Ishikawa (cell line): ENCODE results near the gene R3HDM2.

Experiments used
- CEBPB ChIP-seq: IDR thresholded peaks from 2 replicates; pipeline ENCODE4 v1.6.1; 2012
- CREB1 ChIP-seq: IDR thresholded peaks from 2 replicates; pipeline ENCODE4 v1.6.1; 2012; ENCODE audit warnings: low read depth
- EGR1 ChIP-seq: IDR thresholded peaks from 2 replicates; pipeline ENCODE4 v1.6.1; 2012
- EP300 ChIP-seq: IDR thresholded peaks from 2 replicates; pipeline ENCODE4 v1.6.1; 2012; ENCODE audit warnings: borderline replicate concordance
- FOXM1 ChIP-seq: IDR thresholded peaks from 2 replicates; pipeline ENCODE4 v1.6.1; 2012; ENCODE audit warnings: low read depth, borderline replicate concordance
- NFIC ChIP-seq: IDR thresholded peaks from 2 replicates; pipeline ENCODE4 v1.6.1; 2012
- RAD21 ChIP-seq: IDR thresholded peaks from 2 replicates; pipeline ENCODE4 v1.6.1; 2012; ENCODE audit warnings: low read depth
- TAF1 ChIP-seq: IDR thresholded peaks from 2 replicates; pipeline ENCODE4 v1.6.1; 2012; ENCODE audit warnings: low read depth, mild to moderate bottlenecking
- TCF12 ChIP-seq: IDR thresholded peaks from 2 replicates; pipeline ENCODE4 v1.6.1; 2012; ENCODE audit warnings: low read depth
- TEAD4 ChIP-seq: IDR thresholded peaks from 2 replicates; pipeline ENCODE4 v1.6.1; 2012
- YY1 ChIP-seq: IDR thresholded peaks from 2 replicates; pipeline ENCODE4 v1.6.1; 2012; ENCODE audit warnings: low read depth
- ZBTB7A ChIP-seq: IDR thresholded peaks from 2 replicates; pipeline ENCODE4 v1.6.1; 2012; ENCODE audit warnings: low read depth
- TF ChIP-seq, protein P1 (sequence below): IDR thresholded peaks from 2 replicates; pipeline ENCODE4 v1.6.1; 2012
- TF ChIP-seq, protein P2 (sequence below): IDR thresholded peaks from 2 replicates; pipeline ENCODE4 v1.6.1; 2012
- TF ChIP-seq, protein P3 (sequence below): IDR thresholded peaks from 2 replicates; pipeline ENCODE4 v1.6.1; 2012; ENCODE audit warnings: low read depth, mild to moderate bottlenecking

The R3HDM2 gene

DNA sequence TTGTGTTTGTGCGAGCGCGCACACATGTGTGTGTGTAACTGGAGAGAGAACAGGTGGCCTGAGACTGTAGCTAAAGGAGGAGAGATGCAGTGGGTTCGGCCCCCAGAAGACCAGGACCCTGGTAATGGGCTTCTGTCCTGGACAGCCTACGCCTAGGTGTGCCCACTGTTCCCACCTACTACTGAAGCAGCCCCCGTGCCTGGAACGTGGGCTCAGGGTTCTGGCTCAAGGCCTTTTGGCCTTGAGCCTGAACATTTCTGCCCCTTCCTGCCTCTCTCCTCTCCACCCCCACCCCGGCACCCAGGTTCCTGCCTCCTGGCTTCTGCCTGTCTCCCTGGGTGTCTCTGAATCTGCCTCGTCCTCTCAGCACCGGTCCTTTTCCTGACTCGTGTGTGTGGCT lies 215.8 kb downstream of the R3HDM2 start:
- TF ChIP-seq EGR1 (no peak), FOXM1 (no peak)

DNA sequence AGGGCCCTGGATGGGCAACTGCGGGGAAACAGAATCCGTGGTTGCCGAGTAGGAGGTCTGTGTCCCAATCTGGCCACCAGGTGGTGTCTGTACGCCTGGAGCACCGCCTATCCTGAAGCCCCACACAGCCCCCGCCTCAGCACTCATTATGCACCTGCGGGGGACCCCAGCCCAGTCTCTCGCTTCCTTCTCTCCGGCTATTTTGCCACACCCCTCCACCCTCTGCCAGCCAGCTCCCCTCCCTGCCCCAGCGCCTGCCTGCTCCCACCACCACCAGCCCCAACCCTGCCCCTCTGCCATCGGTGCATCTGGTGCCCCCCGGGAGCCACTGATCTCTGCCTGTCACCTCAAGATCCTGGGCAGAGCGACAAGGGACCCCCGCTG lies 216.5 kb downstream of the R3HDM2 start:
- TF ChIP-seq ZBTB7A (peak; percentile 81), RAD21 (peak; percentile 66)
- TF ChIP-seq, protein P1, sequence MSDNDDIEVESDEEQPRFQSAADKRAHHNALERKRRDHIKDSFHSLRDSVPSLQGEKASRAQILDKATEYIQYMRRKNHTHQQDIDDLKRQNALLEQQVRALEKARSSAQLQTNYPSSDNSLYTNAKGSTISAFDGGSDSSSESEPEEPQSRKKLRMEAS, result no peak

DNA sequence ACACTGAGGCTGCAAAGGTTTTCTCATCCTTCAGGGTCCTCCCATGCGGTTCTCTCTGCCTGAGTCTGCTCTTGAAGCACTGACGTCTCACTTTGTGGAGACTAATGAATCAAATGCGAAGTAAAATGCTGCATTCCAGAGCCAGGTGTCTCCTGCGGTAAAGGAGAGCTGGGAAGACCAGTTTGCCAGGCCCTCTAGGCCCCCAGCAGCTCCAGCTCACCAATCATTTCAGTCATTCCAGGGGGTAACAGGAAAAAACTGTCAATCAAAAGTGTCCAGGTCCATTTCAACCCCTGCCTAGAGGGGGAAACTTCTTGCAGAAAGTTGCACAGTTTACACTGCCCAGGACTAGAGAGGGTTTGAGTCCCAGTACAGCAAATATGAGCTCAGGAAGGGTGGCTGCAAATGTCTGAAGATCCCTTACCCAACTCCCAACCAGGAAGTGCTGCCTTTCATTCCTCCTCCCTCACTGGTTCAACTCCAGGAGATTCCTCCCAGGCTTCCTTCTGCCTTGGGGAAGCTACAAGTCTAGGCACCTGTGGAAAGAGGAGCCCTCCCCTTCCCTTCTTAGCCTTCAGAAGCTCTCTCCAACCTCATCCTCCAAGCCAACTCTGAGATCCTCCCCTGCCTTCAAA lies 217.0 kb downstream of the R3HDM2 start:
- 0 out of 2 replicates have a peak, but pooled peaks have one; percentile 2 for TF ChIP-seq NFIC
- no peak for TF ChIP-seq YY1

DNA sequence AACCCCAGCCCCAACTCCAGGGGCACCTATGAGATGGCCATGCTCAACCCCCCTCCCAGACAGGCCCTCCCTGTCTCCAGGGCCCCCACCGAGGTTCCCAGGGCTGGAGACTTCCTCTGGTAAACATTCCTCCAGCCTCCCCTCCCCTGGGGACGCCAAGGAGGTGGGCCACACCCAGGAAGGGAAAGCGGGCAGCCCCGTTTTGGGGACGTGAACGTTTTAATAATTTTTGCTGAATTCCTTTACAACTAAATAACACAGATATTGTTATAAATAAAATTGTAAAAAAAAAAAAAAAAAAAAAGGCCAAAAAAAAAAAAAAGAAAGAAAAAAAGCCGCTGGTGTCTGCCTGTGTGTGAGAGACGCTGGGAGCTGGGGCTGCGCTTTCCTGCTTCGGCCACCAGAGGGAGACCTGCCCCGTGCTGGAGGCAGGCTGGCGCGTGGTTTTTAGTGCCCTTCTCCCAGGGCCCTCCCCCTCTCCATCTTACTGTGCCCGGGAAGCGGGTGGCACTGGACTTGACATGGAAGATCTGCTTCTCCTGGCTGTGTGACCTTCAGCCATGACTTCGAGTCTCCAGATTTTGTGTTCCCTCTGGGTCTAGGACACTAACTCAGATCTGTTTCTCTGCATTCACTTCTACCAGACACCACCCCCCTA lies 217.7 kb downstream of the R3HDM2 start:
- TF ChIP-seq YY1 (peak; percentile 75), EP300 (no peak), TCF12 (no peak), RAD21 (peak; percentile 96), FOXM1 (no peak), TAF1 (no peak), CREB1 (no peak), CEBPB (no peak), EGR1 (no peak), ZBTB7A (peak; percentile 28; the same call in 1 of the 2 replicates), NFIC (no peak), TEAD4 (0 out of 2 replicates have a peak, but pooled peaks have one; percentile 11)
- TF ChIP-seq, protein P2, sequence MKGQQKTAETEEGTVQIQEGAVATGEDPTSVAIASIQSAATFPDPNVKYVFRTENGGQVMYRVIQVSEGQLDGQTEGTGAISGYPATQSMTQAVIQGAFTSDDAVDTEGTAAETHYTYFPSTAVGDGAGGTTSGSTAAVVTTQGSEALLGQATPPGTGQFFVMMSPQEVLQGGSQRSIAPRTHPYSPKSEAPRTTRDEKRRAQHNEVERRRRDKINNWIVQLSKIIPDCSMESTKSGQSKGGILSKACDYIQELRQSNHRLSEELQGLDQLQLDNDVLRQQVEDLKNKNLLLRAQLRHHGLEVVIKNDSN, result 0 out of 2 replicates have a peak, but pooled peaks have one; percentile 36
- TF ChIP-seq, protein P3, sequence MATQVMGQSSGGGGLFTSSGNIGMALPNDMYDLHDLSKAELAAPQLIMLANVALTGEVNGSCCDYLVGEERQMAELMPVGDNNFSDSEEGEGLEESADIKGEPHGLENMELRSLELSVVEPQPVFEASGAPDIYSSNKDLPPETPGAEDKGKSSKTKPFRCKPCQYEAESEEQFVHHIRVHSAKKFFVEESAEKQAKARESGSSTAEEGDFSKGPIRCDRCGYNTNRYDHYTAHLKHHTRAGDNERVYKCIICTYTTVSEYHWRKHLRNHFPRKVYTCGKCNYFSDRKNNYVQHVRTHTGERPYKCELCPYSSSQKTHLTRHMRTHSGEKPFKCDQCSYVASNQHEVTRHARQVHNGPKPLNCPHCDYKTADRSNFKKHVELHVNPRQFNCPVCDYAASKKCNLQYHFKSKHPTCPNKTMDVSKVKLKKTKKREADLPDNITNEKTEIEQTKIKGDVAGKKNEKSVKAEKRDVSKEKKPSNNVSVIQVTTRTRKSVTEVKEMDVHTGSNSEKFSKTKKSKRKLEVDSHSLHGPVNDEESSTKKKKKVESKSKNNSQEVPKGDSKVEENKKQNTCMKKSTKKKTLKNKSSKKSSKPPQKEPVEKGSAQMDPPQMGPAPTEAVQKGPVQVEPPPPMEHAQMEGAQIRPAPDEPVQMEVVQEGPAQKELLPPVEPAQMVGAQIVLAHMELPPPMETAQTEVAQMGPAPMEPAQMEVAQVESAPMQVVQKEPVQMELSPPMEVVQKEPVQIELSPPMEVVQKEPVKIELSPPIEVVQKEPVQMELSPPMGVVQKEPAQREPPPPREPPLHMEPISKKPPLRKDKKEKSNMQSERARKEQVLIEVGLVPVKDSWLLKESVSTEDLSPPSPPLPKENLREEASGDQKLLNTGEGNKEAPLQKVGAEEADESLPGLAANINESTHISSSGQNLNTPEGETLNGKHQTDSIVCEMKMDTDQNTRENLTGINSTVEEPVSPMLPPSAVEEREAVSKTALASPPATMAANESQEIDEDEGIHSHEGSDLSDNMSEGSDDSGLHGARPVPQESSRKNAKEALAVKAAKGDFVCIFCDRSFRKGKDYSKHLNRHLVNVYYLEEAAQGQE, result no peak
- TF ChIP-seq, protein P1, result peak; percentile 92

DNA sequence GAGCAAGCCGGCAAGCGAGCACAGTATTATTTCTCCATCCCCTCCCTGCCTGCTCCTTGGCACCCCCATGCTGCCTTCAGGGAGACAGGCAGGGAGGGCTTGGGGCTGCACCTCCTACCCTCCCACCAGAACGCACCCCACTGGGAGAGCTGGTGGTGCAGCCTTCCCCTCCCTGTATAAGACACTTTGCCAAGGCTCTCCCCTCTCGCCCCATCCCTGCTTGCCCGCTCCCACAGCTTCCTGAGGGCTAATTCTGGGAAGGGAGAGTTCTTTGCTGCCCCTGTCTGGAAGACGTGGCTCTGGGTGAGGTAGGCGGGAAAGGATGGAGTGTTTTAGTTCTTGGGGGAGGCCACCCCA lies 218.2 kb downstream of the R3HDM2 start:
- TF ChIP-seq EGR1 (no peak), TAF1 (no peak), CREB1 (no peak), RAD21 (no peak), EP300 (no peak), CEBPB (no peak), NFIC (no peak), FOXM1 (no peak), TEAD4 (no peak), YY1 (no peak), ZBTB7A (no peak), TCF12 (no peak)
- TF ChIP-seq, protein P2, result no peak
- TF ChIP-seq, protein P1, result no peak
- TF ChIP-seq, protein P3, result no peak
